ENCODE results near the gene MRGPRX4. TPM values are rescaled to one million over a fixed set of nuclear protein-coding genes. Genes with fewer than 3 reads are reported as not detected.

Gene MRGPRX4
- total and polyA plus RNA-seq, 12 donors: not detected

DNA sequence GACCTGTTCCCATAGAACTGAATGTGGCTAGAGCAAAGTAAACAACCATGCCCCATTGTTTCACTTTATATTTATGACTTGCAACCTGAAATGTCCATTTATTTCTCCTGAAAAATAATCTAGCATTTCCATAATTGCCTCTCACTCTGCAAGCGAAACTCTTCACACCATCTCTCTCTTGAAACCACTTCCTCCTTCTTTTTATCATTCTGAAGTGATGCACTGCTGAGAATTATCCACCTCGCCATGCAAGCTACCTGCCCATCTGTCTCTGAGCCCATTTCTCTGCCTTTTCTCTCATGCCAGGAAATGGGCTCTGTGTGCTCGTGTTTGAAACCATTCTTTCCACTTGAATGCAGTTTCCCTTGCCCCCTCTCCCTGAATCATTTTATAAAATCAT is 26.8 kb upstream of the MRGPRX4 start:
- TF ChIP-seq POLR2A (IDR thresholded peaks at IDR 0.05): no peak
- TF ChIP-seq, protein P1, sequence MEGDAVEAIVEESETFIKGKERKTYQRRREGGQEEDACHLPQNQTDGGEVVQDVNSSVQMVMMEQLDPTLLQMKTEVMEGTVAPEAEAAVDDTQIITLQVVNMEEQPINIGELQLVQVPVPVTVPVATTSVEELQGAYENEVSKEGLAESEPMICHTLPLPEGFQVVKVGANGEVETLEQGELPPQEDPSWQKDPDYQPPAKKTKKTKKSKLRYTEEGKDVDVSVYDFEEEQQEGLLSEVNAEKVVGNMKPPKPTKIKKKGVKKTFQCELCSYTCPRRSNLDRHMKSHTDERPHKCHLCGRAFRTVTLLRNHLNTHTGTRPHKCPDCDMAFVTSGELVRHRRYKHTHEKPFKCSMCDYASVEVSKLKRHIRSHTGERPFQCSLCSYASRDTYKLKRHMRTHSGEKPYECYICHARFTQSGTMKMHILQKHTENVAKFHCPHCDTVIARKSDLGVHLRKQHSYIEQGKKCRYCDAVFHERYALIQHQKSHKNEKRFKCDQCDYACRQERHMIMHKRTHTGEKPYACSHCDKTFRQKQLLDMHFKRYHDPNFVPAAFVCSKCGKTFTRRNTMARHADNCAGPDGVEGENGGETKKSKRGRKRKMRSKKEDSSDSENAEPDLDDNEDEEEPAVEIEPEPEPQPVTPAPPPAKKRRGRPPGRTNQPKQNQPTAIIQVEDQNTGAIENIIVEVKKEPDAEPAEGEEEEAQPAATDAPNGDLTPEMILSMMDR (IDR thresholded peaks at IDR 0.05): no peak
- WGBS, 4 donors: 50 to 55% (median 54%) methylated on average over 3 of the region's 3 CpGs
- no peak for DNase-seq
- H3K27me3 ChIP-seq: peaks cover 4% of the 10 kb centered on the region
- no peaks in the 10 kb centered on the region for H3K36me3 ChIP-seq (replicated peaks in 1 of 2)
- no peaks in the 10 kb centered on the region for H3K4me1 ChIP-seq (replicated peaks in 1 of 2)
- no peaks in the 10 kb centered on the region for H3K9me3 ChIP-seq (replicated peaks in 1 of 3)
- intact Hi-C loops (cut with DNase I): no loop called here
- no peak overlapping the region for H3K27ac ChIP-seq
- no peak overlapping the region for H3K4me3 ChIP-seq

DNA sequence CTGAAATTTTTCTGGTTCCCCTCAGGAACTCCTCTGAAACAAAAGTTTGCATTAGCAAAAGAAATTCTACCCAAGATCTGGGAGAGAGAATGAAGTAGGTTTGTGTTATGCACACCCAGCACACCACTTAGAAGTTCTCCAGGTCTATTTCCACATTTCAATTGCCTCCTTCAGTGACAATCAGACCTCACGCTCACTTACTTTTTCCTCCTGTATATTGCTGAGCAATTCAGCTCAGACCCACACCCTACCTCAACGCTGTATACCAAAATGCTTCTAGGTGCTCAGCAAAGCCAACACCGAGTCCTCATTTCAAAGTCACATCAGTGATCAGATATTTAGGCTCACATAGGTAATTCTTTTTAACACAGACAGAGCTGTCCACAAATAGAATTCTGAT is 21.1 kb upstream of the MRGPRX4 start:
- 75 to 82% (median 79%) methylated on average over 3 of the region's 3 CpGs for WGBS, 4 donors
- TF ChIP-seq, protein P1 (IDR thresholded peaks at IDR 0.05): no peak
- peaks cover 4% of the 10 kb centered on the region for H3K27me3 ChIP-seq
- H3K9me3 ChIP-seq (replicated peaks in 1 of 3): no peaks in the 10 kb centered on the region
- intact Hi-C loops (cut with DNase I): no loop called here
- no peak overlapping the region for H3K4me3 ChIP-seq
- no peak overlapping the region for H3K27ac ChIP-seq
- no peaks in the 10 kb centered on the region for H3K4me1 ChIP-seq (replicated peaks in 1 of 2)
- no peak for DNase-seq
- H3K36me3 ChIP-seq (replicated peaks in 1 of 2): no peaks in the 10 kb centered on the region

GRCh38 chr11:18168372-18168771 is 4.3 kb upstream of the MRGPRX4 start:
- H3K4me3 ChIP-seq: no peak overlapping the region
- no peaks in the 10 kb centered on the region for H3K27me3 ChIP-seq
- no peaks in the 10 kb centered on the region for H3K36me3 ChIP-seq (replicated peaks in 1 of 2)
- intact Hi-C loops (cut with DNase I): no loop called here
- DNase-seq: no peak
- WGBS, 4 donors: 58 to 65% (median 62%) methylated on average over 1 of the region's 1 CpG
- no peaks in the 10 kb centered on the region for H3K4me1 ChIP-seq (replicated peaks in 1 of 2)
- TF ChIP-seq POLR2A (IDR thresholded peaks at IDR 0.05): no peak
- TF ChIP-seq, protein P1 (IDR thresholded peaks at IDR 0.05): no peak
- H3K9me3 ChIP-seq (replicated peaks in 1 of 3): no peaks in the 10 kb centered on the region
- H3K27ac ChIP-seq: no peak overlapping the region

DNA sequence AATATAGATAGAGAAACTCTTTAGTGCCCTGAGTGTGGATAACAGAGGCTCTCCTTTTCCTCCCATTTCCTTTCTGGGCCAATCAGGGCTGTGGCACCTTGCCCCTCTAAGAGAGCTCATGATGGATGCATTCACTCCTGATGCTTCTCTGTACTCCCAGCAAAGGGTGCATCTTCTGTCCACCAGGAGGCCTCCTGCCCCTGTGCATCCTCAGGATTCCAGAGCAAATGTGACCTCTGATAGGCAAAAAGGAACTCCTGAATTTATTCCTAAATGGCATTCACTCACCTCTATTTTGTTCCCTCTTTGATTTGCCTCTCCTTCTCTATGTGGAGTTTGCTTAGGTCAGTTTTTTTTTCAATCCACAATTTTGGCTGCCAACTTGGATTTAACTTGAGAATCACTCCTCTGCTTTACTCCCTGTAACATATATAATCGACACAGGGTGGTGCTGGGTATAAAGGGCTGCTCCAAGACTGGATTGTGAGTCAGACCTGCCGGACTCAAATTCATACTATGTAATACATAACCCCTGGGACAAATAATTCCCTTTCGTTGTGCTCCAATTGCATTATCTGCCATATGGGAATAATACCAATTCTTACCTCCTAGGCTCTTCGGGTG is 1.1 kb upstream of the MRGPRX4 start:
- H3K4me1 ChIP-seq (replicated peaks in 1 of 2): no peaks in the 10 kb centered on the region
- TF ChIP-seq POLR2A (IDR thresholded peaks at IDR 0.05): no peak
- TF ChIP-seq, protein P1 (IDR thresholded peaks at IDR 0.05): peak; percentile 24 to 63 (median 42)
- H3K27ac ChIP-seq: no peak overlapping the region
- H3K9me3 ChIP-seq (replicated peaks in 1 of 3): no peaks in the 10 kb centered on the region
- H3K4me3 ChIP-seq: no peak overlapping the region
- H3K36me3 ChIP-seq (replicated peaks in 1 of 2): no peaks in the 10 kb centered on the region
- intact Hi-C loops (cut with DNase I): no loop called here
- peak; percentile 26 to 65 (median 42) for DNase-seq
- 55 to 77% (median 66%) methylated on average over 4 of the region's 4 CpGs for WGBS, 4 donors
- H3K27me3 ChIP-seq: peaks cover 10% of the 10 kb centered on the region

All from adrenal gland (tissue), 12 donors.